IMR-90 (cell line): ENCODE measurements around the gene MAGI2. TPM values are rescaled to one million over a fixed set of nuclear protein-coding genes. Genes with fewer than 3 reads are reported as not detected.
A peak's percentile ranks its signal among the peaks of the same experiment; 100 is the strongest.

Source experiments
- ATAC-seq: fragments of 200-7000 bp; cut with Tn5 transposase; 2 replicates; pipeline ENCODE4 v1.9.1; 2020; ENCODE audit warnings: low read depth, mild to moderate bottlenecking, moderate library complexity
- BruUV-seq: library from RNA; stranded (reverse); fragments of 400-500 nt; replicated peaks from 2 replicates; lab custom pipeline; 2021; lab: Mats Ljungman, UMichigan
- CTCF ChIA-PET: fragments of 300-600 bp; formaldehyde crosslinking; extraction: SDS; loops from one replicate; lab custom pipeline; 2021; ENCODE audit warnings: antibody characterized with exemption; lab: Yijun Ruan, JAX
- POLR2A ChIA-PET: fragments of 300-600 bp; sonication (Branson Sonifier 250); formaldehyde crosslinking; loops from one replicate; lab custom pipeline; 2022; ENCODE audit warnings: antibody characterized with exemption; ENCODE audit not compliant: unreplicated experiment; lab: Charles Lee
- DNase-seq: peaks from one replicate; pipeline ENCODE4 v3.0.0; 2013
- H2AFZ ChIP-seq: replicated peaks from 2 replicates; pipeline ENCODE3; 2013; ENCODE audit warnings: low read length, mild to moderate bottlenecking; ENCODE audit not compliant: poor library complexity
- H2AK5ac ChIP-seq: 2 replicates; pipeline ENCODE4 v1.6.1; 2013; ENCODE audit warnings: low read depth, low read length, inconsistent platforms
- H2AK9ac ChIP-seq: replicated peaks from 2 replicates; pipeline ENCODE3; 2013; ENCODE audit warnings: mild to moderate bottlenecking, low read depth, low read length, moderate library complexity; ENCODE audit not compliant: poor library complexity
- H2BK120ac ChIP-seq: 2 replicates; pipeline ENCODE4 v1.6.1; 2013; ENCODE audit warnings: low read depth, low read length, inconsistent platforms
- H2BK15ac ChIP-seq: 3 replicates; pipeline ENCODE4 v1.6.1; 2013; ENCODE audit warnings: low read depth, low read length, inconsistent platforms
- H2BK20ac ChIP-seq: 2 replicates; pipeline ENCODE4 v1.6.1; 2013; ENCODE audit warnings: low read depth, mild to moderate bottlenecking, inconsistent platforms, low read length, moderate library complexity
- H2BK5ac ChIP-seq: 2 replicates; pipeline ENCODE4 v1.6.1; 2013; ENCODE audit warnings: mild to moderate bottlenecking, low read depth, low read length, inconsistent platforms; ENCODE audit not compliant: poor library complexity, severe bottlenecking
- H3K14ac ChIP-seq: replicated peaks from 2 replicates; pipeline ENCODE4 v1.6.1; 2013; ENCODE audit warnings: low read depth, low read length, inconsistent platforms
- H3K18ac ChIP-seq: 2 replicates; pipeline ENCODE4 v1.6.1; 2013; ENCODE audit warnings: low read depth, low read length, control low read depth
- H3K23ac ChIP-seq: 2 replicates; pipeline ENCODE4 v1.6.1; 2013; ENCODE audit warnings: low read depth, low read length, inconsistent platforms
- H3K27ac ChIP-seq: 2 replicates; pipeline ENCODE4 v1.5.1; 2013; ENCODE audit warnings: mild to moderate bottlenecking, control low read depth, low read length; ENCODE audit not compliant: insufficient read depth
- H3K27me3 ChIP-seq: 2 replicates; pipeline ENCODE4 v1.6.1; 2013; ENCODE audit warnings: low read length; ENCODE audit not compliant: control insufficient read depth, insufficient read depth
- H3K36me3 ChIP-seq: 2 replicates; pipeline ENCODE4 v1.6.1; 2013; ENCODE audit warnings: low read length, mixed read lengths; ENCODE audit not compliant: control insufficient read depth, insufficient read depth
- H3K4ac ChIP-seq: 2 replicates; pipeline ENCODE4 v1.6.1; 2013; ENCODE audit warnings: low read depth, low read length, inconsistent platforms
- H3K4me1 ChIP-seq: 2 replicates; pipeline ENCODE4 v1.6.1; 2013; ENCODE audit warnings: low read length, mixed read lengths; ENCODE audit not compliant: control insufficient read depth, insufficient read depth
- H3K4me2 ChIP-seq: 2 replicates; pipeline ENCODE4 v1.6.1; 2013; ENCODE audit warnings: low read depth, mild to moderate bottlenecking, control low read depth, low read length, moderate library complexity
- H3K4me3 ChIP-seq: 2 replicates; pipeline ENCODE4 v1.5.1; 2013; ENCODE audit warnings: low read depth, mild to moderate bottlenecking, control low read depth, low read length, moderate library complexity; ENCODE audit not compliant: insufficient read depth
- H3K56ac ChIP-seq: 2 replicates; pipeline ENCODE4 v1.6.1; 2013; ENCODE audit warnings: low read length, inconsistent platforms; ENCODE audit not compliant: insufficient read depth; ENCODE audit errors: extremely low read depth
- H3K79me1 ChIP-seq, 2 experiments: 2 replicates each; pipeline ENCODE4 v1.6.1; 2013; ENCODE audit warnings: low read length in 2 of 2, inconsistent platforms in 1 of 2, low read depth in 1 of 2
- H3K9ac ChIP-seq: 2 replicates; pipeline ENCODE4 v1.6.1; 2013; ENCODE audit warnings: low read depth, low read length, control low read depth
- H3K9me1 ChIP-seq: 2 replicates; pipeline ENCODE4 v1.6.1; 2013; ENCODE audit warnings: low read length, inconsistent platforms; ENCODE audit not compliant: insufficient read depth
- H3K9me3 ChIP-seq: 2 replicates; pipeline ENCODE4 v1.6.1; 2013; ENCODE audit warnings: low read length; ENCODE audit not compliant: control insufficient read depth, insufficient read depth
- H4K20me1 ChIP-seq: 2 replicates; pipeline ENCODE4 v1.6.1; 2013; ENCODE audit warnings: low read length, inconsistent platforms; ENCODE audit not compliant: insufficient read depth
- H4K5ac ChIP-seq: 2 replicates; pipeline ENCODE4 v1.6.1; 2013; ENCODE audit warnings: mild to moderate bottlenecking, low read depth, low read length, control low read depth
- H4K8ac ChIP-seq, 2 experiments: 2 replicates each; pipeline ENCODE4 v1.6.1; 2013; ENCODE audit warnings: low read depth in 2 of 2, low read length in 2 of 2, control low read depth in 1 of 2, inconsistent platforms in 1 of 2
- H4K91ac ChIP-seq: 2 replicates; pipeline ENCODE4 v1.6.1; 2013; ENCODE audit warnings: low read depth, low read length, inconsistent platforms; ENCODE audit not compliant: insufficient read depth
- BHLHE40 ChIP-seq: fragments of 150-350 bp; IDR thresholded peaks from 2 replicates; pipeline ENCODE4 v1.6.1; 2016; ENCODE audit warnings: mild to moderate bottlenecking, low read depth, low read length
- CHD1 ChIP-seq: IDR thresholded peaks from 2 replicates; pipeline ENCODE4 v1.6.1; 2012; ENCODE audit warnings: low read depth, low read length, improper control_type of control experiment
- FOS ChIP-seq: fragments of 150-350 bp; IDR thresholded peaks from 2 replicates; pipeline ENCODE4 v1.6.1; 2016; ENCODE audit warnings: low read depth, low read length
- MAFK ChIP-seq: IDR thresholded peaks from 2 replicates; pipeline ENCODE4 v1.6.1; 2012; ENCODE audit warnings: low read depth, low read length, improper control_type of control experiment
- RCOR1 ChIP-seq: IDR thresholded peaks from 2 replicates; pipeline ENCODE4 v1.6.1; 2012; ENCODE audit warnings: mild to moderate bottlenecking, low read length, improper control_type of control experiment; ENCODE audit not compliant: insufficient replicate concordance
- WGBS, 2 experiments: methylation state at CpG; one replicate each; pipeline versions ENCODE4 v1.1.5 to v1.1.7; 2013; ENCODE audit warnings: missing lambda C conversion rate in 2 of 2; ENCODE audit not compliant: insufficient read length in 1 of 2; ENCODE audit errors: extremely low coverage in 2 of 2; 5-methylcytosine and 5-hydroxymethylcytosine counted together
- dilution Hi-C: fragments of 300-500 bp; cut with HindIII; formaldehyde crosslinking; loops from one replicate; pipeline ENCODE4 v1.14.3; 2018; ENCODE audit warnings: low sequenced_read_pairs; ENCODE audit not compliant: unreplicated experiment
- in situ Hi-C: fragments of 300-500 bp; cut with MboI; formaldehyde crosslinking; loops from 3 replicates; pipeline ENCODE4 v1.14.3; 2019; ENCODE audit warnings: low sequenced_read_pairs, inconsistent platforms, mixed read lengths
- intact Hi-C: fragments of 100-400 bp; cut with micrococcal nuclease; formaldehyde crosslinking; loops from 2 replicates; pipeline ENCODE4 v1.10.0; 2022
- polyA plus RNA-seq, 3 experiments: library from polyadenylated mRNA; depleted of rRNA; stranded (reverse); fragments of >200 nt; gene quantifications; 2 replicates each; pipeline ENCODE4 v1.2.3, GENCODE V29; 2012; ENCODE audit warnings: low replicate concordance in 1 of 3
- total RNA-seq: library from RNA; depleted of rRNA; stranded (reverse); fragments of >200 nt; gene quantifications from 2 replicates; pipeline ENCODE4 v1.2.3, GENCODE V29; 2012
- TF ChIP-seq, protein P1 (sequence below): fragments of 150-350 bp; IDR thresholded peaks from 2 replicates; pipeline ENCODE4 v1.6.1; 2017; ENCODE audit warnings: mild to moderate bottlenecking, antibody characterized with exemption, low read length, low read depth

Gene MAGI2
- total and polyA plus RNA-seq, 2 of the 4 experiments (the other 2 are of a cell fraction): 2.5 to 17.9 TPM

DNA sequence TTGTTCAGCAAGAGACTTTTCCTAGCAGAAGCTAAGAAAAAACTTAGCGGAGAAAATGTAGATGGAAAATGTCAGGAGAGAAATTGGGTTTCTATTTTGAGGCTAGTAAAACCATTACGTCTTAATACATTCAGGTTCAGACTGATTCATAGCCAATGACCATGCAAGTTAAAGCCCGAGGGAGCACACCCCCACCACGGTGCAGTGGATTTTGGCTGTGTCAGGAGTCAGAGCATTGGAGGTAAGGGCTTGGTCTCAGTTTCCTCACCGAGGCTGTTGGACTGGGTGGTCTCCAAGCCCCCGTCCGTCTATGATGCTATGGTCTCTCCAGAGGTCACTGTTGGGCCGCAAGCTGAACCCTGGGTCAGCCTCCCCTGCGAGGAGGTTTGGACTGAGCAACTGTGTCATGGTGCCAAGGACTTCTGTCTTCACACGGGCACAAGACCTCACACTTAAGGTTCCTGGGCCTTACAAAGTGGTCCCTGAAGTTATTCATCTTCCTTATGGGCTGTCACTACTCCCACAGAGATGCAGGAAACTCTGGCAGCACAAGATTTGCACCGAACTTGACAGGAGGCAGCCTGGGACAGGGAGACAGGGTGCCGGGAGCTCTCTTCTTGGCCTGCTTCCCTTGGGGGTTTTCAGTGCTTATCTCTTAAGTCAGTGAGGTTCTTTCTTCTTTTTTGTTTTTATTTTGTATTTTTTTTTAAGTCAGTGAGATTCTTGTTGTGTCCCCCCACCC is 1468.1 kb downstream of the MAGI2 start:
- ATAC-seq: no peak
- Histone ChIP-seq H2BK20ac (no peak overlapping the region), H4K5ac (no peak overlapping the region), H3K27me3 (no peaks in the 10 kb centered on the region), H3K4me1 (no peaks in the 10 kb centered on the region), H3K18ac (no peak overlapping the region), H3K23ac (no peak overlapping the region), H3K9me3 (no peaks in the 10 kb centered on the region), H3K4me2 (no peak overlapping the region), H2BK120ac (no peak overlapping the region), H3K9me1 (no peaks in the 10 kb centered on the region), H3K4ac (no peak overlapping the region), H3K27ac (no peak overlapping the region), H3K79me1 (no peaks in the 10 kb centered on the region), H2BK15ac (no peak overlapping the region), H4K8ac (no peak overlapping the region), H2AFZ (peak overlapping the region; percentile 28), H4K20me1 (no peaks in the 10 kb centered on the region), H2BK5ac (no peak overlapping the region), H3K14ac (no peak overlapping the region), H2AK5ac (no peak overlapping the region), H3K9ac (no peak overlapping the region), H3K36me3 (no peaks in the 10 kb centered on the region), H3K4me3 (no peak overlapping the region), H4K91ac (no peak overlapping the region), H2AK9ac (peak overlapping the region; percentile 30), H3K56ac (no peak overlapping the region)
- dilution Hi-C loops: no loop called here
- DNase-seq: no peak
- TF ChIP-seq, protein P1, sequence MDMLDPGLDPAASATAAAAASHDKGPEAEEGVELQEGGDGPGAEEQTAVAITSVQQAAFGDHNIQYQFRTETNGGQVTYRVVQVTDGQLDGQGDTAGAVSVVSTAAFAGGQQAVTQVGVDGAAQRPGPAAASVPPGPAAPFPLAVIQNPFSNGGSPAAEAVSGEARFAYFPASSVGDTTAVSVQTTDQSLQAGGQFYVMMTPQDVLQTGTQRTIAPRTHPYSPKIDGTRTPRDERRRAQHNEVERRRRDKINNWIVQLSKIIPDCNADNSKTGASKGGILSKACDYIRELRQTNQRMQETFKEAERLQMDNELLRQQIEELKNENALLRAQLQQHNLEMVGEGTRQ: no peak
- no peak for TF ChIP-seq MAFK
- TF ChIP-seq CHD1: no peak
- no peak for TF ChIP-seq RCOR1
- no peak for TF ChIP-seq BHLHE40
- no peak for TF ChIP-seq FOS
- BruUV-seq: no TSS peak
- intact Hi-C loops: no loop called here
- 92% methylated on average over 2 of the region's 12 CpGs; no CpG with 5 or more reads in 1 of the 2 experiments for WGBS, 2 experiments
- in situ Hi-C loops: no loop called here
- ChIA-PET POLR2A (interaction anchor here (0.6 kb wide), 1 partner anchor 334 kb away, joined by 4 read pairs; no protein-coding TSS in a partner anchor), CTCF (interaction anchor here (0.7 kb wide), 1 partner anchor 157 kb away, joined by 3 read pairs; no protein-coding TSS in a partner anchor)
